ENCODE data around the gene SPEF2.

Gene SPEF2

GRCh38 chr5:35735718-35736117, 118.1 kb downstream of the SPEF2 start:
- no peak for DNase-seq

DNA sequence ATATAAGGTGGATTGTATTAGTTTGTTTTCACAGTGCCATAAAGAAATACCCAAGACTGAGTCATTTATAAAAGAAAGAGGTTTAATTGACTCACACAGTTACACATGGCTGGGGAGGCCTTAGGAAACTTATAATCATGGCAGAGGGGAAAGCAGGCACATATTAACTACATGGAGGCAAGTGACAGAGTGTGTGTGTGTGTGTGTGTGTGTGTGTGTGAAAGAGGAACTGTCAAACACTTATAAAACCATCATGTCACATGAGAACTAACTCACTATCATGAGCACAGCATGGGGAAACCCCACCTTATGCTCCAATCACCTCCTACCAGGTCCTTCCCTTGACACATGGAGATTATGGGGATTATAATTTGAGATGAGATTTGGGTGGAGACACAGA, 118.6 kb downstream of the SPEF2 start:
- no peak for DNase-seq

GRCh38 chr5:35741126-35741716, 123.6 kb downstream of the SPEF2 start:
- no peak for DNase-seq

GRCh38 chr5:35741971-35742370, 124.3 kb downstream of the SPEF2 start:
- no peak for DNase-seq

- DNase-seq, result no peak
Observed at GRCh38 chr5:35743644-35744043, 126.0 kb downstream of the SPEF2 start.

- no peak for DNase-seq
Observed at GRCh38 chr5:35745193-35745592, 127.5 kb downstream of the SPEF2 start.

DNA sequence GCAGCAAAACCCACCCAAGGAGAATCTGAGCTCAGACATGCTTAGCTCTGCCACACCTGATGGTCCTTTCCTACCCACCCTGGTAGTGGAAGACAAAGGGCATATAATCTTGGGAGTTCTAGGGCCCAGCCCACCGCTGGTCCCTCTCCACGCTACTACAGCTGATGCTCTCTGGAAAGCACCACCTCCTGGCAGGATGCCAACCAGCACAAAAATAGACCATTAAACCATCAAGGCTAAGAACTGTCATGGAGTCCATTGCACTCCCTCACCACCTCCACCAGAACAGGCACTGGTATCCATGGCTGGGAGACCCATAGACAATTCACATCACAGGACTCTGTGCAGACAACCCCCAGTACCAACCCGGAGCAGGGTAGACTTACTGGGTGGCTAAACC, 128.0 kb downstream of the SPEF2 start:
- DNase-seq, result no peak

GRCh38 chr5:35752012-35752411, 134.3 kb downstream of the SPEF2 start:
- no peak for DNase-seq

DNA sequence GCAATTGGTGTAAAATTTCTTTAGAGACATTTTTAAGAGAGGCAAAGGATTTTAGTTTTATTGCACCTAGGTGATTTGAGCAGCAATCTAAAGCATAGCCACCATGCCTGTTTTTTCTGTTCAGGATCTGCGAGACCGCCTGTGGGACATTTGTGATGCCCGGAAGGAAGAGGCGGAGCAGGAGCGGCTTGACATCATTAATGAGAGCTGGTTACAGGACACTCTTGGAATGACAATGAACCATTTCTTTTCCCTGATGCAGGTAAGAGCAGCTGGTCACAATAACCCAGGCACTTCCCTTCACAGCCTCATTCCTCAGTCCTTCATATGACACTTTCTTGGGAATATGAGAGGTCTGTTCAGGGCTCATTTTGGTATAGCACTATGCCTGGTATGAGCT, 135.8 kb downstream of the SPEF2 start:
- no peak for DNase-seq

- no peak for DNase-seq
Observed at GRCh38 chr5:35754481-35754880, 136.8 kb downstream of the SPEF2 start.

- DNase-seq, result no peak
Observed at GRCh38 chr5:35755966-35756365, 138.3 kb downstream of the SPEF2 start.

DNA sequence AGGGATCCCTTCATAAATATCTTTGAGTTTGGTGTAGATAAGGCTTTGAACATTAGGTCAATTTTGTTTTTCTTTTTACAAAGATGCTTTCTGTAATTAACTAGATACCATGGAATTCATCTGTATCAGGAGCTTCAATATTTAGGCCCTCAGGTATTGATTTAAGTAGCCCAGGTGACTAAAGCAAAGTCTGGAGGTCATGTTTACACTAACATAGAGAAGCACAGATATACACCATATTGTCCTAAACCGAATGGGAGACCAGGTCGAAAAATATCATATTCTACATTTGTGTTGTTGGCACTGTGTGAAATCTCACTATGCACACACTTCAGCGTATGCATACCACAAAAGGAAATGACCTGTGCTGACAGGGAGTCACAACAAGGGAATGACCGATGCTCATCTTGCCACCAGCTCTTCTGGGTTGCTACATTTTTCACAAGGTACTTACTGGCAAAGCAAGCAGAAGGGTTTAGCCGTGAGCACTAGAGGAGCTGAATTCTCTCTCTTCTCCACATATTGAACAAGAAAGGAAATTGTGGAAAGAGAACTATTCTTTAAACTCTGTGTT, 140.6 kb downstream of the SPEF2 start:
- DNase-seq, result no peak

- DNase-seq, result no peak
Observed at GRCh38 chr5:35761541-35761940, 143.9 kb downstream of the SPEF2 start.

DNA sequence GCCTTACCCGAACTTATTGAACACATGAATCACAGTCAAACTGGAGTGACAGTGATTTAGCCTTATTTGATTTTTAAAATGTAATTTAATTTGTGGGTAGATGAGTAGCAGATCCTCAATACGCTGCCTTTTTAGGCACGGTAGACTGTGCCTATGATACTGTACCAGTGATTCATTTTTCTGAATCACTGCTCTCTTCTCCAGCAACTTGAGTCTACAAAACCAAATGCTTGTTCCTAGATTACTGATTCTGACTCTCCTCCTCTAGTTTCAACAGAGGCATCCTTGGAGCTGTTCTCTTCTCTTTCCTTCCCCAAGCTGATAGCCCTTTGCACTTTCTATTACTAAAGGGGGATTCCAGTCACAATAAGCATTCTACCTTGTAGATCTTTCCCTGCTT, 144.7 kb downstream of the SPEF2 start:
- no peak for DNase-seq

- DNase-seq, result no peak
Observed at GRCh38 chr5:35765921-35766320, 148.3 kb downstream of the SPEF2 start.

DNA sequence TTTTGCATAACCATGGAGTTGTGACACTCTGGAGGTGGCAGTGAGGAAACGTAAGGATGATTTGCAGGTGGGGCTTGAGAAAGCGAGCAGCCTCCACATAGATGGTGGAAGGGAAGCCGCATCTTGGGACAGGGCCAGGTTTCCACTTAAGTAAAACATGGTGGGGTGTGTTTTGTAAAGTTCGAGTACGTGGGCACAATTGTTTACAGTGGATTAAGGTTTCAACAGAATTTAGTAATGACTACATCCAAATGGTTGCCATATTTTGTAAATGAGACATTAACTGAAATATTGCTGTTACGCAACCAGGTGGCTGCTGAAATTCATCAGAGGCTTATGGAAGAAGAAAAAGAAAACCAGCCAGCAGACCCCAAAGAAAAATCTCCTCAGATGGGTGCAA, 153.6 kb downstream of the SPEF2 start:
- no peak for DNase-seq

DNA sequence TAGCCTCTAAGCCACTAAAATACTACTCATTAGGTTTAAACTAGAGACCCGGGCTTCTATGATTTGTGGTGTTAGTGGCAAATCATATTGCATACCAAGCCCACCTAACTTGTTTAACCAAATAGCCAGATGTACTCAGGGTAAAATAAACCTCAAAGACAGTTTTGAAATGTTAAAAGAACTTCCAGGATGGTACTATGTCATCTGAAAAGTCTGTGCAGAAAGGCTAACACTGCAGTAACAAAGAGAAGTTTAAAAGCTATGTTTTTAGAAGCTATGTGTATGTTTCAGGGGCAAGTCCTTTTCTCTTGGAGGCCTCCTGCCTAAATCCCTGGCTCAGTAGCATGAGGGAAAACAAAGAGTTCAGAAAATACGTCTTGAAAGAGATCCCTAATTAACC, 154.2 kb downstream of the SPEF2 start:
- DNase-seq, result no peak

DNA sequence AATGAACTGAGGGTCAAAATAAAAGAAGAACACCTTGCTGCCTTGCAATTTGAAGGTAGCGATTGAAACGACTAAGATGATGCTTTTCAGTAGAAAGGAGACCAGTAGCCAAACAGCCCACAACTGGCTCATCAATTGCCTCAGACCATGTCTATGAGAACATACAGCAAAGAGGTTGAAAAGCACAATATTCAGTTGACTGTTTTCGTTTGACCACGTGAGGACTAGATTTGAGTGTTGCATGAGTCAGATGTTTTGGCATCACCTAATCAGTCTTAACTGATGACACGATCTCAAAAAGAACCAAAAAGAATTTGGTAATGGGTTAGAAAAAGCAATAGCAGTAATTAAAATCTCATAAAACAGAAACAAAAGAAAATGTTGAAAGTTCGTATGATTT, 156.3 kb downstream of the SPEF2 start:
- DNase-seq, result no peak

DNA sequence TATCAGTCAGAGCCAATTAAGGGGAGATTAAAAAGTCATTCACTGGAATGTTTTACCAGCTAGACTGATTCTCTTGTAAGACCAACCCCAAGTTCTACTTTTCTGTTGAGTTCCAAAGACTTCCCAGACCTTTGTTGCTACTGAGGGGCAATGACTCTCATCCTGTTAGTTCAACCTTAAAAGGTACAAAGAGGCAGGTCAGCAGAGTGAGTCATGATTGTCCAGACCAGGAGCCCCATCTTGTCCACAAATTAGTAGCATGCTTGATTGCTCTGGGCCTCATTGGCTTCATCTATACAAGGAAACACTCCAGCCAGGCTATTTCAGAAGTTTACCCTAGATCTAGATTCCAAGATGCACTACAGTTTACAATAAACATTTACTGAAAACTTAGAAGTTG, 159.1 kb downstream of the SPEF2 start:
- no peak for DNase-seq

GRCh38 chr5:35777358-35778087, 159.9 kb downstream of the SPEF2 start:
- peak; percentile 59 for DNase-seq

GRCh38 chr5:35778259-35778769, 160.7 kb downstream of the SPEF2 start:
- no peak for DNase-seq

DNA sequence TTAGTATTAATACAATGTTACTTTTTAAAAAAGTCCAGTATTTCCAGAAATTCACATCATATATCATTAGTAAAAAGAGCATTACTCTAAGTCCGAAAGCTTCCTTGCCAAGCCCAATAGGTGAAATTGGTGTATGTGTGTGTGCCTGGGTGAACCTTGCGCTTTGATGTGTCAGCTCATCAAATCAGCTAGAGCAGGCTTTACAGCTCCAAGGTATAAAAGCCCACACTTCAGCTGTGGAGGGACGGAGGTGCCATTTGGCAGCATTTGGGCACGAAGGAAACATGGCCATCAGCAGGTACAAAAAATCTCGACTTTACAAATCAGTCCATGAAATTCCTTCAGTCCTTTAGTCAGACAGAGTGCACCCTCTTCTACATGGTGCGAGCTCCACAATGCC, 162.6 kb downstream of the SPEF2 start:
- no peak for DNase-seq

- DNase-seq, result no peak
Observed at GRCh38 chr5:35781181-35781790, 163.6 kb downstream of the SPEF2 start.

DNA sequence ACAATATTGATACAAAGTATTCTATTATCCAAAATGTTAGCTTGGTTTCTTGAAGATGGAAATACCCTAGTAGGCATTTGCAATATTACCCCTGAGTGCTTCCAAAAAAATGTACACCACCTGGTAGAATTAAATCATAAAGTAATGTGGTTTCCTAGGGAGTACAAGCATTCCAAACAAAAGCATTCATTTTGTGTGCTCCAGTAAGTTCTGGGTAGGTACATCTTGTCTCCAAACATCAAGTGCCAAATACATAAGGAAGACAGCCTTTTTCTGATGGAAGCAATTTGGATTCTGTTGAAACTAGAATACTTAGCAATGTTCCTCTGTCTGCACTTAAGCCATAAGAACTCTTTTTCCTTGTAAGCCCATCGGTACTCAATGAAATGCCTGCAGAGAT, 165.9 kb downstream of the SPEF2 start:
- no peak for DNase-seq
